Muscle layer of duodenum (tissue), 2 donors: Measurements from ENCODE around the gene HIP1.
"Not testable (repeated sequence)": the region's sequence is repeated elsewhere in the genome, so short reads cannot be mapped to it uniquely, and the experiment has no call there.

Experiments
- H3K27ac ChIP-seq: one replicate; pipeline ENCODE4 v1.7.0; 2013; ENCODE audit warnings: mild to moderate bottlenecking, low read length
- H3K27me3 ChIP-seq: one replicate; pipeline ENCODE4 v1.7.0; 2013; ENCODE audit warnings: low read depth, mild to moderate bottlenecking, control low read depth, low read length
- H3K36me3 ChIP-seq, 2 donors: one replicate each; pipeline ENCODE4 v1.7.0; 2013; ENCODE audit warnings: low read length in 2 of 2, control low read depth in 1 of 2, mild to moderate bottlenecking in 1 of 2; ENCODE audit not compliant: insufficient read depth in 2 of 2, control insufficient read depth in 1 of 2
- H3K4me1 ChIP-seq, 2 donors: one replicate each; pipeline ENCODE4 v1.7.0; 2013; ENCODE audit warnings: low read length in 2 of 2, mild to moderate bottlenecking in 2 of 2, control low read depth in 1 of 2, moderate library complexity in 1 of 2; ENCODE audit not compliant: insufficient read depth in 2 of 2, control insufficient read depth in 1 of 2
- H3K4me3 ChIP-seq, 2 donors: one replicate each; pipeline ENCODE4 v1.7.0; 2013; ENCODE audit warnings: low read length in 2 of 2, low read depth in 1 of 2, mild to moderate bottlenecking in 1 of 2
- H3K9me3 ChIP-seq, 2 donors: one replicate each; pipeline ENCODE4 v1.7.0; 2013; ENCODE audit warnings: low read length in 2 of 2, control low read depth in 1 of 2, mild to moderate bottlenecking in 1 of 2; ENCODE audit not compliant: control insufficient read depth in 1 of 2
- donor health status: healthy.

The HIP1 gene

DNA sequence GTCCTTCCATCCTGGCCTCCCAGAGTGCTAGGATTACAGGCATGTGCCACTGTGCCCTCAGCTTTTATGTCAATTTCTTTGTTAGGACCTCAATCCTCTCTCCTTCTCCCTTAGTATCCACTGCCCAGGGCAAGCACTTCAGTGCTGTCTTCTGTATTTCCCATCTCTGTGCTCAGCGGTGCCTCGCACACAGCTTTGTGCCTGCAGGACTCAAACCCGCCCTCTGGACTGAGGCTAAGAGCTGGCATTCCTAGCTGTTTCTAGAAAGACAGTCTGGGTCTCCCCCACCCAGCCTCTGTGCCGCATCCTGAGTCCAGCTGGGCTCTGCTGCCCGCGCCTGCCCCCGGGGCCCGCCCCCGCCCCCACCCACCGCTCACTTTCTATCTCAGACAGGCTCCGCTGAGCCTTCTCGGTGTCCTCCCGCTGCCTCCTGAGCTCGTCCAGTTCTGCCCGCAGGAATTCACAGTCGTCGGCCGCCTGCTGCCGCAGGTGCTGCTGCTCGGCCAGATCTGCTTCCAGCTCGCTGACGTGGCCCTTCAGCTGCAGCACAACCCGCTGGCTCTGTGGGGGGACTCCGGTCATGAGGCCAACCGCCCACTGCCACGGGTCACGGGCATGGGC is 179.3 kb downstream of the HIP1 start:
- H3K27me3 ChIP-seq, result no peaks in the 10 kb centered on the region
- no peaks in the 10 kb centered on the region for H3K9me3 ChIP-seq
- H3K4me1 ChIP-seq, result no peaks in the 10 kb centered on the region
- H3K36me3 ChIP-seq, result peaks cover 22 to 72% of the 10 kb centered on the region in 2 donors
- H3K27ac ChIP-seq, result no peak overlapping the region
- no peak overlapping the region for H3K4me3 ChIP-seq

DNA sequence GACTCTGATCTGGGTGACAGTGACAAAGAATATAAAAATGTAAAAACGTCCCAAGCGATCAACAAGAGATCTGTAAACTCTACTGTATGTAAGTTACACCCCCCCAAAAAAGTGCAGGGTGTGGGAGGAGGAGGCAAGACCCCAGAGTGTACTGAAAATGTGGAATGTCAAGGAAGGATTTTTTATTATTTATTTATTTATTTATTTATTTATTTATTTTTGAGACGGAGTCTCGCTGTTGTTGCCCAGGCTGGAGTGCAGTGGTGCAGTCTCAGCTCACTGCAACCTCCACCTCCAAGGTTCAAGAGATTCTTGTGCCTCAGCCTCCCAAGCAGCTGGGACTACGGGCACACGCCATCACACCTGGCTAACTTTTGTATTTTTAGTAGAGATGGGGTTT is 181.9 kb downstream of the HIP1 start:
- H3K9me3 ChIP-seq, H3K27me3 ChIP-seq, H3K4me1 ChIP-seq, H3K4me3 ChIP-seq, H3K27ac ChIP-seq: not testable (repeated sequence)
- H3K36me3 ChIP-seq, result peaks cover 26 to 71% of the 10 kb centered on the region in 2 donors

DNA sequence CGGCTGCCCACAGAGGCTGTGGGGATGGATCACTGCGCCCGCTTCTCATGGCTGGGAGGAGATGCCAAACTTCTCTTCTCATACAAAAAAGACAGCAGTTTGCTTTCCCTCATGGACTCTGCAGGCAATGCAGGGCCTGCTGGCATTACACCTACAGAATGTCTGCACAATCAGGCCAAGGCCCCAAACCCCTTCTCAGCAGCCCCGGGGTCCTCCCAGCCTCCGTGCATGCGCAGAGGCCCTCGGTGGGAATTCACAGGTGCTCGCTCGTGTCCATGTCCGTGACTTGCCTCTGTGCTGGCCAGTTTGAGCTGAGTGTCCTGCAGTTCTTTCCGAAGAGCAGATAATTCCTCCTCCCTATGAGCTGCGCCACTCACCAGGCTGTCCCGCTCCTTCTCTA is 183.0 kb downstream of the HIP1 start:
- H3K27me3 ChIP-seq, result no peaks in the 10 kb centered on the region
- no peaks in the 10 kb centered on the region for H3K4me1 ChIP-seq
- H3K36me3 ChIP-seq, result peaks cover 24 to 64% of the 10 kb centered on the region in 2 donors
- no peak overlapping the region for H3K27ac ChIP-seq
- H3K9me3 ChIP-seq, result no peaks in the 10 kb centered on the region
- no peak overlapping the region for H3K4me3 ChIP-seq

DNA sequence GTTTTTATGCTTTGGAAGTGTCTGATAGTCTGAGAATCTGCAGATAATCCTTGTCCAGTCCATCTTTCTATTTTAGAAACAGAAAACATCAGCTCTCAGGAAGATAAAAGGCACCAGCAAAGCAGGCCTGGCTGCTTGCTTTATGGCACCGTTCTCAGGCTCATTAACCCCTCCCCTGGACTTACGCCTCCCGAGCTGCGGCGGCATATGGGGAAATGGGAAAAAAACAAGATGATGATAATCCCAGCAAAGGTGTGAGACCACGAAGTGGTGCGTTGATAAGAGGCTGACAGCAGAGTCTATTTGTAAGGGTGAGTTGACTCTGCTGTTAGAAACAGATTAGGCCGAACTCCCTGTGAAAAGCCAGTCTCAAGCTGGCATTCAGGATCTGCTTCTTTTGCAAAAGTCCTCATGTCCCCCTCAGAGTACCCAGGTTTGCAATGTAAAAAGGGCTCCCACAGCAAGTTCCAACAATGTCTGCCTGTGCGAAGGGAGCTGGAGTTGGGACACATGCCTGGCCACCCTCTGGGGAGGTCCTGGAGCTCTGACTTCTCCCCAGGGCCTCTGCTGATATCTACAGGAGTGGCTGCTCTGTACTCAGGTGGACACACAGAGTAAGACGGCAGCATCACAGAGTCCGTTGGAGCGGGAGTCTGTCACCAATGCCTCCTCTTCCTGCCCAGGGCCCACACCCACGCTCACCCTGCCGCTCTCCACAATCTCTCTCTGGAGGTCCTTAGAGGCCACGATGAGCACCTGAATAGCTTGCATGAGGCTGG is 192.3 kb downstream of the HIP1 start:
- Histone ChIP-seq H3K4me1 (no peaks in the 10 kb centered on the region), H3K27ac (no peak overlapping the region), H3K27me3 (no peaks in the 10 kb centered on the region), H3K9me3 (no peaks in the 10 kb centered on the region), H3K4me3 (no peak overlapping the region), H3K36me3 (peaks cover 25 to 42% of the 10 kb centered on the region in 2 donors)

DNA sequence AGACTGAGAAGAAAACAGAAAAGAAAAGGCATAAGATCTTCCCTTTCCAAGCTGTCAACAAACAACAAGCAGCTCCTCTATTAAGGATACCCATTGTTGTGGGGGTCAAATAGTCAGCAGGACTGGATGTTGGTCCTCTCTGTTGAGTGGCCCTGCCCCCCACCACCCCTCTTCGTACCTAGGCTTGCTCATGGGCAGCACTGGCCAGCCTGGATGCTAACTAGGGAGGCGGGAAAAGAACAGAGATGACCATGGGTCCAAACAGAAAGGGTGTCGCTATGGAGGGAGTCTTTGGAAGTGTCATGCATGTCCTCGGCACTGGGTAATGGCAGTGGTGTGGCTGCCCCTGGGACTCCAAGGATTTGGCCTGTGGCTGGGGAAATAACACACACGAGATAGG is 201.0 kb downstream of the HIP1 start:
- no peaks in the 10 kb centered on the region for H3K4me1 ChIP-seq
- H3K27ac ChIP-seq, result no peak overlapping the region
- H3K9me3 ChIP-seq, result no peaks in the 10 kb centered on the region
- no peaks in the 10 kb centered on the region for H3K27me3 ChIP-seq
- no peak overlapping the region for H3K4me3 ChIP-seq
- peaks cover 23 to 55% of the 10 kb centered on the region in 2 donors for H3K36me3 ChIP-seq

DNA sequence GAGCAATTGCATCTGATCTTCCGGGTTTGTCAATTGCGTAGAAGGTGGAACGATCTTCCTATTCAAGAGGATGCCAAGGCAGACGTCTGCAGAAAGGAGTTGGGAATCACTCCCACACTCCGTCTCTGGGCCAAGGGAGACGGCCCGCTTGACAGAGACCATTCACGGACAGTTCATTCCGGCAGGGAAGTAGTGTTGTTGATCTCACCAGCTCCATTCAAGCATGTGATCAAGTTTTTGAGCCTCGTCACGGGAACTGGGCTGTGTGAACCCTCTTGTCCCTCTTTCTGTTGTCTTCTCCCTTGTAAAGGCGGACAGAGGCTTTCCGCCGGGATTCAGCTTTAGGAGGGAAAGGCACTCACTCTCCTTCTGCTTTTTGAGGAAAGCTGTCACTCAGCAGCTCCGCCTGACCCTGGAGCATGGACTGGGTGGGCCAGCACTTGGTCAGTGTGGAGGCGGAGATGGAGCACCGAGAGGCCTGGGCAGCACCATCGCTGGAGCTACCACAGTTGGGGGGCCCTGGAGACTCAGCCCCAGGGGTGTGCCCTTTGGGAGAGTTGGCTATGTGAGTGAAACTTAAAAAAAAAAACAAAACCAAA is 201.7 kb downstream of the HIP1 start:
- peaks cover 23 to 52% of the 10 kb centered on the region in 2 donors for H3K36me3 ChIP-seq

DNA sequence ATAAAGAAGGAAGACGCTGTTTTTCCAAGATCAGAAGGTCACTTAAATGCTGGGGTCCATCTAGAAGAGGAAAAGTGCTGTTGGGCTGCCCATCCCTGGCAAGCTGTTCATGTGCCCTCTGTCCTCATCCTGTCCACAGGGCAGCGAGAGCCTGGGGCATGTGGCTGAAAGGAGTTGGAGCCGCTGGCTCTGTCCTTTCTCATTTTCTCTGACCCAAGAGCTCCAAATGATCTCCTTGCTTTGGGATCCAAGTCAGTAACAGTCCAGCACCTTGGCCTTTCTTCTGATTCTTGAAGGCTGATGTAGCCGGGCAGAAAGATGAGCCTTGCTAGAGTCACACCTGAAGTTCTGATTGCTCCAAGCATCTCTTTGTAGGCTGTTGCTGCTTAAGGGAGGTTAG is 202.2 kb downstream of the HIP1 start:
- no peaks in the 10 kb centered on the region for H3K27me3 ChIP-seq
- H3K4me3 ChIP-seq, result no peak overlapping the region
- no peaks in the 10 kb centered on the region for H3K9me3 ChIP-seq
- H3K36me3 ChIP-seq, result peaks cover 19 to 47% of the 10 kb centered on the region in 2 donors
- H3K4me1 ChIP-seq, result no peaks in the 10 kb centered on the region
- H3K27ac ChIP-seq, result no peak overlapping the region

More for the DNA sequence above, 201.7 kb downstream of the HIP1 start:
- Histone ChIP-seq H3K27me3 (no peaks in the 10 kb centered on the region), H3K4me1 (no peaks in the 10 kb centered on the region), H3K27ac (no peak overlapping the region), H3K4me3 (no peak overlapping the region), H3K9me3 (no peaks in the 10 kb centered on the region)

DNA sequence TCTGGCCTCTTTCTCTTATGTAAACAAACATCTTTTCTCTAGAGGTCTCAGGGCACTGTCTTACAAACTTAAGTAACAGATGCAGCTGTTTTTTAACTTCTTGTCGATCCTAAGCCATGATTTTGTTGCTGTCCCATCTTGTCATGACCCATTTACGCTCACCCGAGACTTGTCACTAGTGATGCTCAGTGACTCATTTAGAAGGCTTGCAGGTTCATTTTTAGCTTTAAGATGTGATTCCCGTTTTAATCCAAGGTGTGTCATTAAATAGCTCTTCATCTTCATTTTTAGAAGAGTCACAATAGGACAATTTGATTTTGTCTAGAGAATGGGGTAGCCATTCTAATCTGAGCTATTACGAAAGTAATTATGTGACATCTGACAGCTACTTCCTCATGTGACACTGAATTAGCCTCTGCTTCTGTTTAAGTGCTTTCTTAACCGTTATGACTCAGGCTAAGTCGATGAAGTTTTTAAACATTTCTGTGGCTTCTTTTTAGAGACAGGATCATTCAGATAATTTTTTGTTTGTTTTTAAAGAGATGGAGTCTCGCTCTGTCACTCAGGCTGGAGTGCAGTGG is 203.9 kb downstream of the HIP1 start:
- H3K4me1 ChIP-seq, result no peaks in the 10 kb centered on the region
- no peaks in the 10 kb centered on the region for H3K27me3 ChIP-seq
- H3K27ac ChIP-seq, result no peak overlapping the region
- H3K36me3 ChIP-seq, result peaks cover 19 to 34% of the 10 kb centered on the region in 2 donors
- no peak overlapping the region for H3K4me3 ChIP-seq
- no peaks in the 10 kb centered on the region for H3K9me3 ChIP-seq

DNA sequence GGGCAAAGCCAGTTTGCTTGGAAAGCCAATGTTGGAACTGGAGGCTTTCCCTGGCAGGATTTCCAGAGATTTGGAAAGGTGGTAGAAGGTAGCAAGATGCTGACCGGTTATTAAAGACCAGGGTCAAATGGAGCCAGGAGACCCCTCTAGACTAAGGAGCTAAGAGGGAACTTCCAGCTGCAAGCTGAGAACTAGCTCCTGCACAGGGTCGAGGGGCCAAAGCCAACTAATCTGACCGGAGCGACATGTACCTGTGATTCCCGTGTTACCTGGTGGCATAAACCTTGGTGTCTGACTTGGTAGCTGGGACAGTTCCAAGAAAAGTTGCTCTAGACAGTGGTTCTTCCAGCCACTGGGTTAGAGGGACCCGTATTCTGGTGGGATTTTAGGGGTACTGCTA is 204.8 kb downstream of the HIP1 start:
- no peak overlapping the region for H3K27ac ChIP-seq
- H3K27me3 ChIP-seq, result no peaks in the 10 kb centered on the region
- H3K36me3 ChIP-seq, result peaks cover 17 to 27% of the 10 kb centered on the region in 2 donors
- H3K9me3 ChIP-seq, result no peaks in the 10 kb centered on the region
- H3K4me1 ChIP-seq, result no peaks in the 10 kb centered on the region
- no peak overlapping the region for H3K4me3 ChIP-seq

DNA sequence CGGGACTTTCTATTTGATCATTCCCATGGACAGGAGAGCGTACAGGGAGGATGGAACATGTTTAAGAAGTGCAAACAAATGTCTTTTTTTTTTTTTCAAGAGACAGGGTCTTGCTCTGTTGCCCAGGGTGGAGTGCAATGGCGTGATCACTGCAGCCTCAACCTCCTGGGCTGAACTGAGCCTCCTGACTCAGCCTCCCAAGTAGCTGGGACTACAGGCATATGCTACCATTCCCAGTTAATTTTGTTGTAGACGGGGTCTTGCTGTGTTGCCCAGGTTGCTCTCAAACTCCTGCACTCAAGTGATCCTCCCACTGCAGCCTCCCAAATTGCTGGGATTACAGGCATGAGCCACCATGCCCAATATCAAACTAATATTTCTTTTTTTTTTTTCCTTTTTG is 206.1 kb downstream of the HIP1 start:
- no peaks in the 10 kb centered on the region for H3K27me3 ChIP-seq
- no peak overlapping the region for H3K27ac ChIP-seq
- peaks cover 11 to 19% of the 10 kb centered on the region in 2 donors for H3K36me3 ChIP-seq
- H3K4me1 ChIP-seq, result no peaks in the 10 kb centered on the region
- no peaks in the 10 kb centered on the region for H3K9me3 ChIP-seq
- no peak overlapping the region for H3K4me3 ChIP-seq

DNA sequence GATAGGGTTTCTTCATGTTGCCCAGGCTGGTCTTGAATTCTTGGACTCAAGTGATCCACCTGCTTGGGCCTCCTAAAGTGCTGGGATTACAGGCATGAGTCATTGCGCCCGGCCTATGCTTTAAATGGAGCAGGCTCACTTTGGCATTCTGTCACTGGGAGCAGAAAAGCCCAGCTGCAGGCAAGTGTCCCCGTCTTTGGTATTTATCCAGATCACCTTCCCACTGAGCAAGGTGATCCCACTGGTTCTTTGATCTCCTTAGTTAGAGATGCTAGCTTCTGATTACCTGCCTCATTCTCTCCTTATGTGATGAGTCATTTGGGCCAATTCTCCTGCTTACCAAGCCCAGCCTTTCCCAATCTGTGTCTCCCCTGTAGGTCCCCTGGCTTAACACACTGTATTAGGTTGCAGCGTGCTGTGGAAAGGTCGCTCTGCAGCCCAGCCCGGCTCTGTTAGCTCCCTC is 207.4 kb downstream of the HIP1 start:
- H3K27me3 ChIP-seq, result no peaks in the 10 kb centered on the region
- H3K27ac ChIP-seq, result no peak overlapping the region
- peaks cover 0 to 6% of the 10 kb centered on the region in 2 donors for H3K36me3 ChIP-seq
- peaks cover 0 to 7% of the 10 kb centered on the region in 2 donors for H3K4me1 ChIP-seq
- H3K9me3 ChIP-seq, result no peaks in the 10 kb centered on the region
- no peak overlapping the region for H3K4me3 ChIP-seq
